Keratinocyte (primary cell): ENCODE data around the gene OGA.

Source experiments
- EZH2 ChIP-seq: IDR thresholded peaks from one replicate; pipeline ENCODE4 v1.6.1; 2012; ENCODE audit warnings: inconsistent platforms, mild to moderate bottlenecking, low read length, moderate library complexity
- TF ChIP-seq, protein P1 (sequence below), 3 experiments: IDR thresholded peaks in 1 of 3; conservative IDR thresholded peaks in 1 of 3; optimal IDR thresholded peaks in 1 of 3; 2 replicates in 2 of 3; 3 replicates in 1 of 3; pipeline versions ENCODE3 to v1.5.1; 2011; ENCODE audit warnings: low read length in 3 of 3, mild to moderate bottlenecking in 3 of 3, moderate library complexity in 2 of 3, control low read depth in 1 of 3, inconsistent platforms in 1 of 3; ENCODE audit not compliant: insufficient read depth in 2 of 3; ENCODE audit errors: extremely low read depth in 1 of 3

DNA sequence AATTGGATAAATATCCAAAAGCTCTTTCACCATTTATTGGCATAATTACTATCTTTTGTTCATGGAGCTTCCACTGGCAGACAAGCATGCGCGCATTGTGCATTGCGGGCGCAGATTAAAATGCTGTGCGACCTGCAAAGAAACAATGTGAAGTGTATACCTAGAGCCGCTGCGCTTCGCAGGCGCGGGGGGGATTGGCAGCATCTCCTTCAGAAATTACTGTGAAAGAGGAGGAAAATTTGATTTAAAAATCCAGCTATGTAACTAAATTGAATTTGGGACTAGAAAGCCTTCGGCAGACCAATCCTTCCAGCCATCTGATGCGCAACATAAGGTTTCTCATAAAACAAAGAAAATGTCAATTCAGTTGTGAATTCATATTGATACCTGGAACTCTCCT lies 24.7 kb downstream of the OGA start:
- TF ChIP-seq, protein P1, sequence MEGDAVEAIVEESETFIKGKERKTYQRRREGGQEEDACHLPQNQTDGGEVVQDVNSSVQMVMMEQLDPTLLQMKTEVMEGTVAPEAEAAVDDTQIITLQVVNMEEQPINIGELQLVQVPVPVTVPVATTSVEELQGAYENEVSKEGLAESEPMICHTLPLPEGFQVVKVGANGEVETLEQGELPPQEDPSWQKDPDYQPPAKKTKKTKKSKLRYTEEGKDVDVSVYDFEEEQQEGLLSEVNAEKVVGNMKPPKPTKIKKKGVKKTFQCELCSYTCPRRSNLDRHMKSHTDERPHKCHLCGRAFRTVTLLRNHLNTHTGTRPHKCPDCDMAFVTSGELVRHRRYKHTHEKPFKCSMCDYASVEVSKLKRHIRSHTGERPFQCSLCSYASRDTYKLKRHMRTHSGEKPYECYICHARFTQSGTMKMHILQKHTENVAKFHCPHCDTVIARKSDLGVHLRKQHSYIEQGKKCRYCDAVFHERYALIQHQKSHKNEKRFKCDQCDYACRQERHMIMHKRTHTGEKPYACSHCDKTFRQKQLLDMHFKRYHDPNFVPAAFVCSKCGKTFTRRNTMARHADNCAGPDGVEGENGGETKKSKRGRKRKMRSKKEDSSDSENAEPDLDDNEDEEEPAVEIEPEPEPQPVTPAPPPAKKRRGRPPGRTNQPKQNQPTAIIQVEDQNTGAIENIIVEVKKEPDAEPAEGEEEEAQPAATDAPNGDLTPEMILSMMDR (optimal IDR thresholded peaks at IDR 0.05 in 1 of 3, IDR thresholded peaks at IDR 0.05 in 1 of 3, conservative IDR thresholded peaks at IDR 0.05 in 1 of 3; ENCODE audit: extremely low read depth in 1 of 3, insufficient read depth in 2 of 3, low read length in 3 of 3) = no peak
- no peak for TF ChIP-seq EZH2
